GM12875 (cell line): ENCODE data around the gene ANKRD34A.
A peak's percentile ranks its signal among the peaks of the same experiment; 100 is the strongest.

Experiments used
- H3K4me3 ChIP-seq: one replicate; pipeline ENCODE4 v1.5.1; 2011; ENCODE audit warnings: low read depth, low read length, control low read depth
- TF ChIP-seq, protein P1 (sequence below): IDR thresholded peaks from 2 replicates; pipeline ENCODE4 v1.5.1; 2011; ENCODE audit warnings: low read depth, mild to moderate bottlenecking, control low read depth, inconsistent platforms, low read length, moderate library complexity, borderline replicate concordance; ENCODE audit not compliant: insufficient read depth

The ANKRD34A gene

DNA sequence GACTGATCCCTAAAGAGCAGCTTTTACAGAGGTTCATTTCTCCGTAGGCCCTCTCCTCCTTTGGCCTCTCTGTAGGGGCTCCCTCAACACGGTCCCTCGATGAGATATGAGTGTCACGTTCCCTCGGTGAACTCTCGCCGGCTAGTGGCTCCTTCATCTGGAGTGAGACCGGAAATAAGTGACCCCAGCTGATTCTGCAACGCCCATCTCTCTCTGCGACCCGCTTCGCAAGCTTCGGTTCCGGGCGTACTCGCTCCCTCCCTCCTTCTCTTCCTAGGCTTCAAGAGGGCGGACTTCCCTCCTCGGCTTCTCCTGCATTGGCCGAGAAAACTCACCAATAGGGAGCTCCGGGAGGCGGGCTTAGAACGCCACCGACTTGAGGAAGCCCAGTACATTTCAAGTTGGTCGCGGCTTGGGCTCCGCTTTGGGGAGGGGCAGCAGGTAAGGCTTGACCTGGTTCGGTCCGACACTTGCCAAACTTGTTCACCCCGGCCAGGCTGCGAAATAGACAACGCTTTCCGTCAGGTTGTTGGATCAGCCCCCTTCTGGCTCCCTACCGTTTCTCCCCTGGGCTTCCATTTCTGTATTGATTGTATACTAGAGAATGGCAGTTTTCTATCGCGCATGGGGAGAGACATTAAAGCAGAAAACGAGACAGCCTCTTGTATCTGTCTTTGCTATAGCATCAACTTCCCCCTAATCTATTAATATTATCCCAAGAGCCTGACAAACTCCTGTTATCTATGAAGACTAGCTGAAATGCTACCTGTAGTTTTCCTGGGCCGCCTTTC lies at the start of gene ANKRD34A, which contains the start of gene POLR3GL:
Gene ANKRD34A (minus strand): TSS at position 248 of the 791 bp plus-strand sequence. CDS start 2,816 bp downstream, outside the sequence.
Gene POLR3GL (plus strand): TSS at position 363 of the 791 bp plus-strand sequence. CDS start 10,176 bp downstream, outside the sequence.
- TF ChIP-seq, protein P1, sequence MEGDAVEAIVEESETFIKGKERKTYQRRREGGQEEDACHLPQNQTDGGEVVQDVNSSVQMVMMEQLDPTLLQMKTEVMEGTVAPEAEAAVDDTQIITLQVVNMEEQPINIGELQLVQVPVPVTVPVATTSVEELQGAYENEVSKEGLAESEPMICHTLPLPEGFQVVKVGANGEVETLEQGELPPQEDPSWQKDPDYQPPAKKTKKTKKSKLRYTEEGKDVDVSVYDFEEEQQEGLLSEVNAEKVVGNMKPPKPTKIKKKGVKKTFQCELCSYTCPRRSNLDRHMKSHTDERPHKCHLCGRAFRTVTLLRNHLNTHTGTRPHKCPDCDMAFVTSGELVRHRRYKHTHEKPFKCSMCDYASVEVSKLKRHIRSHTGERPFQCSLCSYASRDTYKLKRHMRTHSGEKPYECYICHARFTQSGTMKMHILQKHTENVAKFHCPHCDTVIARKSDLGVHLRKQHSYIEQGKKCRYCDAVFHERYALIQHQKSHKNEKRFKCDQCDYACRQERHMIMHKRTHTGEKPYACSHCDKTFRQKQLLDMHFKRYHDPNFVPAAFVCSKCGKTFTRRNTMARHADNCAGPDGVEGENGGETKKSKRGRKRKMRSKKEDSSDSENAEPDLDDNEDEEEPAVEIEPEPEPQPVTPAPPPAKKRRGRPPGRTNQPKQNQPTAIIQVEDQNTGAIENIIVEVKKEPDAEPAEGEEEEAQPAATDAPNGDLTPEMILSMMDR = no peak

GRCh38 chr1:146013559-146013922 lies 49.2 kb upstream of the ANKRD34A start:
- H3K4me3 ChIP-seq = no peak overlapping the region
- TF ChIP-seq, protein P1 = no peak

More for the DNA sequence above, at the start of gene ANKRD34A, which contains the start of gene POLR3GL:
- peak within 1 kb of the TSS; percentile 63 for H3K4me3 ChIP-seq

GRCh38 chr1:146012703-146013558 lies 48.6 kb upstream of the ANKRD34A start:
- H3K4me3 ChIP-seq = no peak overlapping the region
- TF ChIP-seq, protein P1 = peak; percentile 51; the same call in 1 of the 2 replicates

DNA sequence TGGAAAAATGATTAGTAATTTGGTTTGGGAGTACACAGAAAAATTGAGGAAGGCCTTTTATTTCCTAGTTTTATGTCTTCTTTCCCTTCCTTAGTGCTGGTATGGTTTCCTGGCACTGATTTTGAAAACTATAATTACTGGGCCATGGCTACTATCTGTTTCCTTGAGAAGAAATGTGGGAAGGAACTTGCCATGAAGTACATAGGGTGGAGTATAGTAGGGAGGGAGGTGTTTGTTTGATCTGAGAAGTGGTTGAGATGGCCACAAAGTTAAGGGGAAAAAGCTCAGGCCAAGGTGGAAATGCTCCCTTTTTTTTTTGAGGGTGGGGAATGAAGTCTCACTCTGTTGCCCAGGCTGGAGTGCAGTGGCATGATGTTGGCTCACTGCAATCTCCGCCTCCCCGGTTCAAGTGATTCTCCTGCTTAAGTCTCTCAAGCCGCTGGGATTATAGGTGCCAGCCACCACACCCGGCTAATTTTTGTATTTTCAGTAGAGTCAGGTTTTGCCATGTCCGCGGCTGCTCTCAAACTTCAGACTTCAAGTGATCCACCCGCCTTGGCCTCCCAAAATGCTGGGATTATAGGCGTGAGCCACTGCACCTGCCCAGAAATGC lies 45.9 kb upstream of the ANKRD34A start:
- TF ChIP-seq, protein P1 = no peak
- no peak overlapping the region for H3K4me3 ChIP-seq

- no peak overlapping the region for H3K4me3 ChIP-seq
- TF ChIP-seq, protein P1 = no peak
These were observed 43.2 kb upstream of the ANKRD34A start for GRCh38 chr1:146007489-146008133.

GRCh38 chr1:146001709-146002108 lies 37.3 kb upstream of the ANKRD34A start:
- H3K4me3 ChIP-seq = no peak overlapping the region
- TF ChIP-seq, protein P1 = no peak
